ENCODE results near the gene VPS13C.

DNA sequence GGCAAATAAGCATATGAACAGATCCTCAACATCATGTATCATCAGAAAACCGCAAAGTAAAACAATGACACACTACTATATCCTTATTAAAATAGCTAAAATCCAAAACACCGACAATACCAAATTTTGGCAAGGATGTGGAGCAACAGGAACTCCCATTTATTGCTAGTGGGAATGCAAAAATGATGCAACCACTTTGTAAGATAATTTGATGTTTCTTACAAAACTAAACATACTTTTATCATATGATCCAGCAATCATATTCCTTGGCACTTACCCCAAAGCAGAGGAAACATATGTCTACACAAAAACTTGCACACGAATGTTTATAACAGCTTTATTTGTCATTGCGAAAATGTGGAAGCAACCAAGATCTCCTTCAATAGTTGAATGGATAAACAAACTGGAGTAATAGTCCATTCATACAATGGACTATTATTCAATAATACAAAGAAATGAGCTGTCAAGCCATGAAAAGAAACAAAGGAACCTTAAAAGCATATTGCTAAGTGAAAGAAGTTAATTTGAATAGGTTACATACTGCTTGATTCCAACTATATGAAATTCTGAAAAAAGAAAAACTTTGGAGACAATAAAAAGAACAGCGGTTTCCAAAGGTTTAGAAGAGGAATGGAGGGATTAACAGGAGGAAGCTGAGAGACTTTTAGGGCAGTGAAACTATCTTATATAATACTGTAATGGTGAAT is 172.0 kb downstream of the VPS13C start:
- TF ChIP-seq FOXP2 (optimal IDR thresholded peaks at IDR 0.05; ENCODE audit: borderline replicate concordance, extremely low read depth, extremely low read length, insufficient read depth) (no peak), POLR2AphosphoS5 (IDR thresholded peaks at IDR 0.05; ENCODE audit: low read depth, low read length) (no peak)

Data from PFSK-1 (cell line).